Amniotic stem cell (primary cell): ENCODE results near the gene QPRT.
A peak's percentile ranks its signal among the peaks of the same experiment; 100 is the strongest.
"Not testable (repeated sequence)": the region's sequence is repeated elsewhere in the genome, so short reads cannot be mapped to it uniquely, and the experiment has no call there.

Experiments
- DNase-seq: peaks from one replicate; lab custom pipeline; 2025; lab: John Stamatoyannopoulos, UW

Gene QPRT

DNA sequence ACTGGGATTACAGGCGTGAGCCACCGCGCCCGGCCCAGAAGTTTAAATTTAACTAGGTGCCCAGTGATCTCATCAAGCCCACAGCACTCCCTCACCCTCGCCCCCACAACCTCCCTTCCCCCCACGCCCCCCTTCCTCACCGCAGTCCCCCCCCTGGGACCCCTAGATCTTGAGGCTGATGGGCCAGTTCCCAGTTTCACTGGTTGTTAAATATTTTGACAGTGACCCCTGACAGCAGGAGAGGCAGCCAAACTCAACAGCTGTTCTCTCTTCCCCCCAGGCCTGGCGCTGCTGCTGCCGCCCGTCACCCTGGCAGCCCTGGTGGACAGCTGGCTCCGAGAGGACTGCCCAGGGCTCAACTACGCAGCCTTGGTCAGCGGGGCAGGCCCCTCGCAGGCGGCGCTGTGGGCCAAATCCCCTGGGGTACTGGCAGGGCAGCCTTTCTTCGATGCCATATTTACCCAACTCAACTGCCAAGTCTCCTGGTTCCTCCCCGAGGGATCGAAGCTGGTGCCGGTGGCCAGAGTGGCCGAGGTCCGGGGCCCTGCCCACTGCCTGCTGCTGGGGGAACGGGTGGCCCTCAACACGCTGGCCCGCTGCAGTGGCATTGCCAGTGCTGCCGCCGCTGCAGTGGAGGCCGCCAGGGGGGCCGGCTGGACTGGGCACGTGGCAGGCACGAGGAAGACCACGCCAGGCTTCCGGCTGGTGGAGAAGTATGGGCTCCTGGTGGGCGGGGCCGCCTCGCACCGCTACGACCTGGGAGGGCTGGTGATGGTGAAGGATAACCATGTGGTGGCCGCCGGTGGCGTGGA, 15.6 kb downstream of the QPRT start:
- no peak for DNase-seq

- DNase-seq, result not testable (repeated sequence)
Observed at GRCh38 chr16:29695675-29696074, 16.7 kb downstream of the QPRT start.

GRCh38 chr16:29696881-29697331, 17.9 kb downstream of the QPRT start:
- DNase-seq, result no peak

DNA sequence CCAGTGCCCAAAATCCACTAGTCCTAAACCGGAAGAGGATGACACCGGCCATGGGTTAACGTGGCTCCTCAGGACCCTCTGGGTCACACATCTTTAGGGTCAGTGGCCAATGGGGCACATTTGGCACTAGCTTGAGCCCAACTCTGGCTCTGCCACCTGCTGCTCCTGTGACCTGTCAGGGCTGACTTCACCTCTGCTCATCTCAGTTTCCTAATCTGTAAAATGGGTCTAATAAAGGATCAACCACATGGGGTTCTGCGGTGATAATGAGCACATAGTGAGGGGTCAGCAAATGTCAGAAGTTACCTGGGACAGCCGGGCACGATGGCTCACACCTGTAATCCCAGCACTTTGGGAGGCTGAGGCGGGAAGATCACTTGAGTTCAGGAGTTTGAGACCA, 18.4 kb downstream of the QPRT start:
- no peak for DNase-seq

- DNase-seq, result no peak
Observed at GRCh38 chr16:29698042-29698441, 19.1 kb downstream of the QPRT start.

- DNase-seq, result no peak
Observed at GRCh38 chr16:29698484-29699323, 19.7 kb downstream of the QPRT start.

DNA sequence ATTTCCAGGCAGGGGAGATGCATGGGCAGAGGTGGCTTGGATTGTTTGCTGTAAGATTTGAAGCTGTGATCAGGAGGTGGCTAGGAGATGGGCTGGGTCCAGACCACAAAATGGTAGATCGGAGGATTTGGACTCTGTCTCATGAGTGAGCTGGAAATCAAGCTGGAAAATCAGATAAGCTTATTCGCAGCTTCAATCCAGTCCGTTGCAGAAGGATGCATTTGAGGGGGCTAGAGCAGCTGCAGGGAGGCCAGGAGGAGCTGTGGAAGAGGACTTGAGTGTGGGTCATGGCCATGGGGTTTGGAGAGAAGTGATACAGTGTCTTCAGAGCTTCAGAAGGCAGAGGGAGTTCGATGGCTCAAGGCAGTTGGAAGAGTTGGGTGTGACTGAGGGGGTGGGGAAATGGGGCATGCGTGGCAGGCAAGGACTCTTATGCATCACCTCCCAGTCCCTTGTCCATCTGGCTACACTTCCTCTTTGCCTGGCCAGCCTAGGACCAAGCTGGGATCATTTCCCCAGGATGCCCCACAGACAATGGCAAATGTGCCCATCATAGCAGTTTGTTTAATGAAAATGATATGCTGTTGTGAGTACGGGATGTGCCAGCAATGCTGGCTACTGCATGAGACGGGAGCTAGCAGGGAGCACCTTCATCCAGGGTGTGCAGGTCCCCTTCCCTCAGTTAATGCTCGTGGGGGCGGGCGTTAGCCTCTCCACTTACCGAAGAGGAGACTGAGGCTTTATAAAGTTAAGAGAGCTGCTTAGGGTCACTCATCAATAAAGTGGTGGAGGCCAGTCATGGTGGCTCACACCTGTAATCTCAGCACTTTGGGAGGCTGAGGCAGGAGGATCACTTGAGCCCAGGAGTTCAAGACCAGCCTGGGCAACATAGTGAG, 20.6 kb downstream of the QPRT start:
- no peak for DNase-seq

DNA sequence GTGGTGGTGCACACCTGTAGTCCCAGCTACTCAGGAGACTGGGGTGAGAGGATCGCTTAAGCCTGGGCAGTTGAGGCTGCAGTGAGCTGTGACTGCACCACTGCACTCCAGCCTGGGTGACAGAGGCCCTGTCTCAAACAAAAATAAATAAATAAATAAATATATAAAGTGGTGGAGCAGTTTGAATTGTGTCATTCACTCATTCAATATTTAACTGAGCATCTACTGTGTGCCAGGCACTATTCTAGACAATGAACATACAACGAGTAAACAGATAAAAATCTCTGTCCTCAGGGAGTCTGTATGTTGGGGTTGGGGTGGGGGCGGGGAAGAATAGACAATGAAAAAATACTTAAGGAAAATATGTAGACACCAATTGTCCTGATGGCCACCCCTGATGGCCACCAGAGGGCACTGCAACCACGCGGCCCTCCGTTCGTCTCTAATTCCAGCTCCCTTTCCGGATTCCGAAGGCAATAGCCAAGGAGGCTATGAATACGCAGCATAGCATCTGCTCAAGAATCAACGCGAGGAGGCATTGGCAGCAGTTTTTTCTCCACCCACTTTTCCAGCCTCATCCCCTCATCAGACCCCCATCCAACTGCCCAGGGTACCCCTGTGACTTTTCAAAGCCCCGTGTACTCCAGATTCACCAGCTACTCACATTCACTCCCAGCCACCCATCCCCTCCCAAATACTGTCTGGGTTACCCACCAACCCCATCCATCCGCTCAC, 21.4 kb downstream of the QPRT start:
- DNase-seq, result peak; percentile 76

- DNase-seq, result no peak
Observed at GRCh38 chr16:29701214-29701555, 22.2 kb downstream of the QPRT start.

- DNase-seq, result no peak
Observed at GRCh38 chr16:29702269-29702668, 23.3 kb downstream of the QPRT start.

GRCh38 chr16:29705030-29705429, 26.1 kb downstream of the QPRT start:
- no peak for DNase-seq

DNA sequence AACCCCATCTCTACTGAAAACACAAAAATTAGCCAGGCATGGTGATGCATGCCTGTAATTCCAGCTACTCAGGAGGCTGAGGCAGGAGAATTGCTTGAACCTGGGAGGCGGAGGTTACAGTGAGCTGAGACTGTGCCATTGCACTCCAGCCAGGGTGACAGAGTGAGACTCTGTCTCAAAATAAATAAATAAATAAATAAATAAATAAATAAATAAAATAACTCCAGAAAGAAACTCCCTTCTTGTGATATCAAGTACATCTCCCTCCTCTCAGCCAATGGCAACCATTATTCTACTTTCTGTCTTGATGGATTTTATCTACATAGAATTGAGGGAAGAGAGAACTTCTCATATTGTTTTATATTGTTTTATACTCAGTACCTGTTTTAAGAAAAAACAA, 28.2 kb downstream of the QPRT start:
- not testable (repeated sequence) for DNase-seq

DNA sequence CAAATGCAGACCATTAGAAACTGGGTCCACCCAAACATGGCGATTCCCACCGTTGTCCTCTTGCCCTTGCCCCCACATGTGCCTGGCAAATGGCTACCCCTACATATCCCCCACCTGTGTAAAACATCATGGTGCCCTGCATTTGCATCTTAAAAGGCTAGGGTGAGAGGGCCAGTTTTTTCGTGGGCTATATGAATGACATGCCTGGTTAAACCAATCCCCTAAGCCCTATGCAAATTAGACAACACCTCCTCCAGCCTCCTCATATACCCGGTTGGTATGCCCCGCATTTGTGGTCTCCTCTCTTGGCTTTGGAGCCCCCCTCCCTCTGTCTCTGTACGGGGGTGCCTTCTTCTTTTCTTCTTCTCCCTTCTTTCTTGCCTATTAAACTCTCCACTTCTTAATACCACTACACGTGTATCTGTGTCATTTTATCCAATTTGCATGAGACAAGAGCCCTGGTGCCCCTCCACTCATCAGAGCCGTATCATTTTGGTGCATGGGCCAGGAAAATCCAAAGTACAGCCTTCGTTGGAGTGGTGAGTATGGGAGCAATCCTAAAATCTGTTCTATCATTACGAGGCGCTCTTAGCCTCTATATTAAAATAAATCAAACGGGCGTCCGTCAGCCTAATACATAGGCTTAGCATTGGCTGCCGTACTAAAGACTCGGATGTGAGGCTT, 30.1 kb downstream of the QPRT start:
- DNase-seq, result no peak

DNA sequence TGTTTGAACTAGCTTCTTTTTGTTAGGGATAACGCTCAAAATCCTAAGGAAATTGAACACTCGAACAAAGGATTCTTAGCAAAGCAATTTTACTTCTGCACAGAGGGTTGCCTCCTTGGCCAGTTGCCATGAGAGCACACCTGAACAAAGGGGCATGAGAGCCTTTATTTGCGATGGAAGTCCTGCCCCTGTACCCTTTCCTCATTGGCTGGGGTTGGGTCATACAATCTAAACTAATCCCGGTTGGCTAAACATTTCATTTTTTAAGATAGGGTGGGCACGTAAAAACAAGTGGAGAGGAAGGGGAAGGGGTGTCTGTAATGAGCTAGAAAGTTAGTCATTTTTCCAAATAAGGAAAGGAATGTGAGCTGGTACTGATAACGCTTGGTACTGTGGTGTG, 30.7 kb downstream of the QPRT start:
- not testable (repeated sequence) for DNase-seq

DNA sequence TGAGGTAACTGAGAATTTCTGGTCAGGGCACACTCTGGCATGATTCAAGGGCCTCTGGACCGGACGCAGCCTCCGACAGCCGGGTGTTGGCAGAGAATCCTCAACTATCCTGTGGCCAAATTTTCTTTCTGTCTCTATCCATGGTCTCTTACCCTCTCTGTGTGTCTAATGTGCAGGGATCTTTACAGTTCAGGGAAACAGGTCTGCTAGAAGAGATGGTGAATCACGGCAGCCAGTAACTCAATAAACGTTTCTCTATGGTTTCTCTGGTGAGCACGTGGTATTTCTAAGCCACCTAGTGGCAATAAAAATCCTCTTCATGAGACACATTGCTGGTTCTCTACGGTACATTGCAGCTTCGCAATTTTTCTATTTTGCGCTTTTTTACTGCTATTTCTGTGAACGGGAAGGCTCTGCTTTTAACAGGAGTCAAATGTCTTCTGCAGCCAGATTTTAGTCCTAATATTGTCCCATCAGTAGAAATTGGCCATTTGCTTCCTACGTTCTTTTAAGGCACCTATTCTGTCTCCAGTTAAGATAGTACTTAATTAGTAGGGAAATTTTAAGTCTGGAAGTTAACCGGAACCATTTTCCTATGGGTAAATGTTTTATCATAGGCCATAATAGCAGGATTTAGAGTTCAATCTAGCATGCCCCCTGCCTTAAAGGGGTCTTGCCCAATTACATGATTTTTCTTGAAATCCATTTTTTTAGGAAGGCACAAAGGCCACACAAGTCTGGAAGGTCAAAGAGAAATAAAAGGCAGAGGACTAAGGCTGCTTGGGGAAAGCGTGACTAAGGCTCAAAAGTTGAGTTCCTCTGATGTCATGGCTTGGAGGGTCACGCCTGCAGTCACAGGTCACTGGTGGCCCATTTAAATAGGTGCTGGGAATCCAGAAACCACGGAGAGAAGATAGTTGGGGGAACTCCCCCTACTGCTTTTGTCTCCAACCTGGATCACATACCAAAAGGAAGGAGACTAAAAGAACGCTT, 31.5 kb downstream of the QPRT start:
- peak; percentile 34 for DNase-seq

- DNase-seq, result no peak
Observed at GRCh38 chr16:29712809-29713208, 33.8 kb downstream of the QPRT start.

- no peak for DNase-seq
Observed at GRCh38 chr16:29714396-29714795, 35.4 kb downstream of the QPRT start.

GRCh38 chr16:29714972-29715371, 36.0 kb downstream of the QPRT start:
- no peak for DNase-seq

- DNase-seq, result no peak
Observed at GRCh38 chr16:29717113-29717512, 38.1 kb downstream of the QPRT start.

GRCh38 chr16:29719063-29719462, 40.1 kb downstream of the QPRT start:
- no peak for DNase-seq
